ENCODE data around the gene CPEB2. TPM values are rescaled to one million over a fixed set of nuclear protein-coding genes. Genes with fewer than 3 reads are reported as not detected.
A peak's percentile ranks its signal among the peaks of the same experiment; 100 is the strongest.

Gene CPEB2
- total and polyA plus RNA-seq, 5 donors from 2014 or later, result 0.94 to 27.5 (median 1.6) TPM

DNA sequence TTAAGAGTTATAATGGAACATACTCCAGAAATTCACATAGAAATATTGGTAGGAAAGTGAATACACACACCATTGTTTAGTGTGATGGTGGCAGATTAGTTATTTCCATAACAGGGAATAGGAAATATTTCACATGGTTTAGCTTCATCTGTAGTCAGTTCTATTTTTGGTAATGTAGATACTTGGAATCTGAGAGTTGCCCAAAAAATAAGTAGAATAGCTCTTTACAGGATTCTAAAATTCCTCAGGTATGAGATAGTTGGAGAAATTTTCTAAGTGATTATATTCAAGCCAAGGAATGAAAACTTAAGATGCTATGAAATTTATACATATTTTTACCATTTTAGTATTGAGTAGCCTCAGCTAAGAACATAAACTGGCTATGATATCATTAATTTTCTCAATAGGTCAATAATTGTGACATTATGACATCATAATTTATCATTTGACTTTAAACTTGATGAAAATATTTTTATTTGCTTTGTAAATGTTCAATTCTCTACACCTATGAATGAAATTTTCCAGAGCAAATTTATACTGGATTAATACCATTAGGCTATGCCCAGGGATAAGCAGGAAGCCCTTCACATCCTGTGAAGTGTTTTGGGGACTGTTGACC lies 35.8 kb downstream of the CPEB2 start:
- Mint-ChIP-seq H3K4me1 (peaks cover 10 to 49% (median 19%) of the 10 kb centered on the region in 4 donors), H3K9me3 (no peaks in the 10 kb centered on the region), H3K27ac (no peak overlapping the region), H3K27me3 (no peaks in the 10 kb centered on the region), H3K36me3 (peaks cover 36% of the 10 kb centered on the region), H3K4me3 (no peak overlapping the region)
- H3K4me3 ChIP-seq (ENCODE audit: low read depth, low read length), result no peak overlapping the region
- no peaks in the 10 kb centered on the region for H3K9me3 ChIP-seq (ENCODE audit: control insufficient read depth in 2 of 2, low read length in 2 of 2)
- no peak for DNase-seq
- no peaks in the 10 kb centered on the region for H3K27me3 ChIP-seq (ENCODE audit: control insufficient read depth, insufficient read depth, low read length)
- no peak overlapping the region for H3K27ac ChIP-seq (ENCODE audit: insufficient read depth, low read length, poor library complexity, severe bottlenecking)
- H3K36me3 ChIP-seq (ENCODE audit: control insufficient read depth, insufficient read depth, low read length), result peaks cover 26% of the 10 kb centered on the region
- no peak for ATAC-seq (ENCODE audit: low read depth in 2 of 2)
- H3K4me1 ChIP-seq (ENCODE audit: control insufficient read depth, insufficient read depth, low read length, poor library complexity, severe bottlenecking), result no peaks in the 10 kb centered on the region

DNA sequence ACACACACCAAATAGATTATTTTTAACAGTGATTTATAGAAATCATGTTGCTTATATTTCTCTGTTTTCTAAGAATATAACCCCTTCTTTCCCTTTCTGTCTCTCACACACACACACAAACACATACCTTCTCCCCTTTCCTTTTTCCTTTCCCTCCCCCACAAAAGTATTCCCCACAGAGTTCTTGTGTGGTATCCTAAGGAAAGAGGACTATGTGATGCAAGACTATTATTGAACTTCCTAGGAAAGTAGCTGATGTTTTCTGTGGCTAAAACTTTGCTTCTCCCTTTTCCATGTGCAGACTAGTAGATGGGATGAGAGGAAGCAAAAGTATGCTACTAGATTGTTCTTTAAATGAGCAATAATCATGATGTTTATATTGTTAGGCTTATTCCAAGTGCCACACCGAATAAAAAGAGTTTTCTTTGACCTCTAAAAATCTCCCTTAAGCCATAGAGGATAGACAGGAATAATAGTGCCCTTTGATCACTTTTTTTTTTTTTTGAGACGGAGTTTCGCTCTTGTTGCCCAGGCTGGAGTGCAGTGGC lies 38.7 kb downstream of the CPEB2 start:
- Histone ChIP-seq H3K27me3 (ENCODE audit: control insufficient read depth, insufficient read depth, low read length) (no peaks in the 10 kb centered on the region), H3K27ac (ENCODE audit: insufficient read depth, low read length, poor library complexity, severe bottlenecking) (no peak overlapping the region), H3K4me3 (ENCODE audit: low read depth, low read length) (no peak overlapping the region), H3K36me3 (ENCODE audit: control insufficient read depth, insufficient read depth, low read length) (peaks cover 12% of the 10 kb centered on the region), H3K4me1 (ENCODE audit: control insufficient read depth, insufficient read depth, low read length, poor library complexity, severe bottlenecking) (no peaks in the 10 kb centered on the region), H3K9me3 (ENCODE audit: control insufficient read depth in 2 of 2, low read length in 2 of 2) (no peaks in the 10 kb centered on the region)
- DNase-seq (no peak), ATAC-seq (ENCODE audit: low read depth in 2 of 2) (no peak)
- H3K4me3 Mint-ChIP-seq, result no peak overlapping the region
- no peaks in the 10 kb centered on the region for H3K9me3 Mint-ChIP-seq
- no peaks in the 10 kb centered on the region for H3K27me3 Mint-ChIP-seq
- peaks cover 3 to 37% (median 10%) of the 10 kb centered on the region in 4 donors for H3K4me1 Mint-ChIP-seq
- no peak overlapping the region for H3K27ac Mint-ChIP-seq
- H3K36me3 Mint-ChIP-seq, result peaks cover 17% of the 10 kb centered on the region

DNA sequence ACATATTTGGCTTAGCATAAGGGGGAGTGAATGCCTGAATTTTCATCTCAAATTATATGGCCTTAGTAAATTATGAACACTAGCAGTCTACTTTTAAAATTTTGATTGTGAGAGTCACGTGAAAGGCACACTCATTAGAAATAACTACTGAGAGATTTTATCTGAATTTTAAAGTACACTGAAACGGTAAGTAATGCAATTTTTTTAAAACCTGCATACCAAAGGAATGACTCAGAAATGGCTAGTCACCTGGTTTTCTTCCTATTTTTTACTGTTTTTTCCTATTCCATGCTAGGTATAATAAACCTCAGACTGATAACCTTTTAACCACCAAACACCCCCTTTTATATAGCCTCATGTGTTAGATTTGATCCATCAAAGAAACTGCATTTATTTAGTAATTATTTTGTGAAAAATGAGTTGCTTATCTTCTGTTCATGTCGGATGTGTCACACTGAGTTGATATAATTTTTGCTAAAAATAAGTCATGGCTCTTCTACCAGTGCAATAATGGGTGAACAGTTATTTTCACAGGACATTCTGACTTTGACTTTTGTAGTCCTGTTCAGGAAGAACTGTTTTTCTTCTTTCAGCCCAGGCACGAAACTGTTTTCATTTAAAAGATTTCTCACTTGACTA lies 40.4 kb downstream of the CPEB2 start:
- Mint-ChIP-seq H3K27ac (no peak overlapping the region), H3K4me3 (no peak overlapping the region), H3K4me1 (peaks cover 8 to 35% (median 14%) of the 10 kb centered on the region in 4 donors), H3K36me3 (peaks cover 24% of the 10 kb centered on the region), H3K9me3 (peaks cover 0 to 1% (median 0%) of the 10 kb centered on the region in 7 donors), H3K27me3 (no peaks in the 10 kb centered on the region)
- Histone ChIP-seq H3K9me3 (ENCODE audit: control insufficient read depth in 2 of 2, low read length in 2 of 2) (no peaks in the 10 kb centered on the region), H3K36me3 (ENCODE audit: control insufficient read depth, insufficient read depth, low read length) (peaks cover 8% of the 10 kb centered on the region), H3K4me1 (ENCODE audit: control insufficient read depth, insufficient read depth, low read length, poor library complexity, severe bottlenecking) (no peaks in the 10 kb centered on the region), H3K4me3 (ENCODE audit: low read depth, low read length) (no peak overlapping the region), H3K27me3 (ENCODE audit: control insufficient read depth, insufficient read depth, low read length) (no peaks in the 10 kb centered on the region), H3K27ac (ENCODE audit: insufficient read depth, low read length, poor library complexity, severe bottlenecking) (no peak overlapping the region)
- ATAC-seq (ENCODE audit: low read depth in 2 of 2), result no peak
- DNase-seq, result no peak

DNA sequence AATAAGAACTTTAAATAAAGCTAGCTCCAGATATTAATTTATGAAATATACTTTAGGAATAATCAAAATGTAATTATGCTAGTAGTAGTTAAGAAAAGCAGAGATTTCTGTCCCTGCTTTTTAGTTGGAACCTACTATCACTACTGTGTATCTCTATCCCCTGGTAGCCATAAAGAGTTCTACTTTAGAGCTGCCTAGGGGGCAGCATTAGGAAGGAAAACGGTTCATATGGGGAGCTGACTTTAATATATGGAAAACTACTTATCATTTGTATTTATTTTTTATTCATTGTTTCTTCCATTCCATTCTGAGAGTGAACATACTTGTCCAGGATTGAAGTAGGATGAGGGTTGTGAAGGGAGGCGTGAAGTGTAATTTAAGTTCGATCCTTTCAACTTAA lies 40.9 kb downstream of the CPEB2 start:
- Histone ChIP-seq H3K9me3 (ENCODE audit: control insufficient read depth in 2 of 2, low read length in 2 of 2) (no peaks in the 10 kb centered on the region), H3K36me3 (ENCODE audit: control insufficient read depth, insufficient read depth, low read length) (peaks cover 8% of the 10 kb centered on the region), H3K27me3 (ENCODE audit: control insufficient read depth, insufficient read depth, low read length) (no peaks in the 10 kb centered on the region), H3K27ac (ENCODE audit: insufficient read depth, low read length, poor library complexity, severe bottlenecking) (no peak overlapping the region), H3K4me3 (ENCODE audit: low read depth, low read length) (no peak overlapping the region), H3K4me1 (ENCODE audit: control insufficient read depth, insufficient read depth, low read length, poor library complexity, severe bottlenecking) (no peaks in the 10 kb centered on the region)
- Mint-ChIP-seq H3K27ac (no peak overlapping the region), H3K4me3 (no peak overlapping the region), H3K9me3 (peaks cover 0 to 1% (median 0%) of the 10 kb centered on the region in 7 donors), H3K27me3 (no peaks in the 10 kb centered on the region), H3K36me3 (peaks cover 24% of the 10 kb centered on the region), H3K4me1 (peaks cover 8 to 35% (median 14%) of the 10 kb centered on the region in 4 donors)
- DNase-seq, result no peak
- ATAC-seq (ENCODE audit: low read depth in 2 of 2), result no peak

DNA sequence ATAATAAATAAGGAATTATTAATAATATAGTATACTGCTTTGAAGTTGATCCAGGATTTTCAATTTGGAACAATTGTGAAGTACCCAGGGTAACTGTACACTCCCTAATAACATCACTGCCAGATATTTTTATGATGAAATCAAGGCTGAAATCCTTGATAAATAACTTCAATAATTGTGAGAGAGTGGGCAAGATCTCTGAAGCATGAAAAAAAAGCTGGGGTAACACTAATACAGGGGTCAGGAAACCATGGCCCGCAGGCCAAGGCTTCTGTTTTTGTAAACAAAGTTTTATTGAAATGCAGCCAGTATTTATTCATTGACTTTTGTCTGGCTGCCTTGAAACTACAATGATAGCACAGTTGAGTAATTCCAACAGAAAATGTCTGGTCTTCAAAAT lies 41.6 kb downstream of the CPEB2 start:
- H3K9me3 ChIP-seq (ENCODE audit: control insufficient read depth in 2 of 2, low read length in 2 of 2), result no peaks in the 10 kb centered on the region
- H3K27ac ChIP-seq (ENCODE audit: insufficient read depth, low read length, poor library complexity, severe bottlenecking), result no peak overlapping the region
- no peak overlapping the region for H3K27ac Mint-ChIP-seq
- H3K4me3 Mint-ChIP-seq, result no peak overlapping the region
- no peak for ATAC-seq (ENCODE audit: low read depth in 2 of 2)
- H3K36me3 ChIP-seq (ENCODE audit: control insufficient read depth, insufficient read depth, low read length), result peaks cover 8% of the 10 kb centered on the region
- no peak overlapping the region for H3K4me3 ChIP-seq (ENCODE audit: low read depth, low read length)
- H3K27me3 Mint-ChIP-seq, result no peaks in the 10 kb centered on the region
- no peak for DNase-seq
- peaks cover 0 to 1% (median 0%) of the 10 kb centered on the region in 7 donors for H3K9me3 Mint-ChIP-seq
- H3K27me3 ChIP-seq (ENCODE audit: control insufficient read depth, insufficient read depth, low read length), result no peaks in the 10 kb centered on the region
- H3K4me1 Mint-ChIP-seq, result peaks cover 6 to 33% (median 16%) of the 10 kb centered on the region in 4 donors
- H3K36me3 Mint-ChIP-seq, result peaks cover 21% of the 10 kb centered on the region
- H3K4me1 ChIP-seq (ENCODE audit: control insufficient read depth, insufficient read depth, low read length, poor library complexity, severe bottlenecking), result no peaks in the 10 kb centered on the region

DNA sequence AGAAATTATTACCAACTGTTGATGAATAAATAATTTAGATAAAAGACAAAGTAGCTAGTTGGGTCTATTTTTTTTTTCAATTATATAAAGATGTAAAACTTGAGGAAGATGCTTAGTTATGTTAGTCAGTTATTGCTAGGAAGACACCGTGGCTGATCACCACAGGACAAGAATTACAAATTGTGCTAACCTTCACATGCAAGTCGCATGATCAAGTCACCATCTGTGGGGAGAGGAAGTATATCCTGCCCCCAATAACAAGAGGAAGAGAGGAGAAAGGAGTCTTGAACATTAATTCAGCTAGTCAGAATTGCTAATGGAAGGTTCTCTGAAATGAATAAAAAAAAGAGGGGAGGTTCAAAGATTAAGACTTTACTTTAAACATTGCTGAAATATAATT lies 52.3 kb downstream of the CPEB2 start:
- Mint-ChIP-seq H3K4me1 (peaks cover 9 to 18% (median 13%) of the 10 kb centered on the region in 4 donors), H3K9me3 (no peaks in the 10 kb centered on the region), H3K27ac (no peak overlapping the region), H3K4me3 (no peak overlapping the region), H3K36me3 (peaks cover 32% of the 10 kb centered on the region), H3K27me3 (no peaks in the 10 kb centered on the region)
- Histone ChIP-seq H3K4me3 (ENCODE audit: low read depth, low read length) (no peak overlapping the region), H3K4me1 (ENCODE audit: control insufficient read depth, insufficient read depth, low read length, poor library complexity, severe bottlenecking) (no peaks in the 10 kb centered on the region), H3K27ac (ENCODE audit: insufficient read depth, low read length, poor library complexity, severe bottlenecking) (no peak overlapping the region), H3K9me3 (ENCODE audit: control insufficient read depth in 2 of 2, low read length in 2 of 2) (no peaks in the 10 kb centered on the region), H3K27me3 (ENCODE audit: control insufficient read depth, insufficient read depth, low read length) (no peaks in the 10 kb centered on the region), H3K36me3 (ENCODE audit: control insufficient read depth, insufficient read depth, low read length) (peaks cover 64% of the 10 kb centered on the region)
- ATAC-seq (ENCODE audit: low read depth in 2 of 2) (no peak), DNase-seq (peak in 1 of 3 donors; percentile 42)

DNA sequence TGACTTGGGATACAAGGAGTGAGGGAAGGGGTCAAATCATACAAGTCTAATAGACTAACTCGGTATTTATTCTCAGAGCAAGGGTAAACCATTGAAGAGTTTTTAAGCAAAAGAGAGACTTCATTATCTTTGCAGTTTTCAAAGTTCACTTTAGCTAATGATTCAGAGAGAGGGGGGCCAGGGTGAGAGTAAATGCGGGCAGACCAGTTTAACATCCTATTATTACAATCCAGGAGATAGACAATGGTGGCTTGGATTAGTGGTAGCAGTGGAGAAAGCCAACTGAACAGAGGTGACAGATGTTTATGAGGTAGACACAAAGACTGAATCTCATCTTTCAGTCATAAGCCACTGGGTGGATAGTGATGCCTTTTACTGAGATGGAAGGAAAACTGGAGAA lies 57.9 kb downstream of the CPEB2 start:
- Histone ChIP-seq H3K27me3 (ENCODE audit: control insufficient read depth, insufficient read depth, low read length) (no peaks in the 10 kb centered on the region), H3K9me3 (ENCODE audit: control insufficient read depth in 2 of 2, low read length in 2 of 2) (no peaks in the 10 kb centered on the region), H3K36me3 (ENCODE audit: control insufficient read depth, insufficient read depth, low read length) (peaks cover 79% of the 10 kb centered on the region), H3K4me1 (ENCODE audit: control insufficient read depth, insufficient read depth, low read length, poor library complexity, severe bottlenecking) (no peaks in the 10 kb centered on the region), H3K27ac (ENCODE audit: insufficient read depth, low read length, poor library complexity, severe bottlenecking) (no peak overlapping the region), H3K4me3 (ENCODE audit: low read depth, low read length) (no peak overlapping the region)
- peaks cover under 1 to 5% (median 4%) of the 10 kb centered on the region in 4 donors for H3K4me1 Mint-ChIP-seq
- DNase-seq (no peak), ATAC-seq (ENCODE audit: low read depth in 2 of 2) (no peak)
- peaks cover 25% of the 10 kb centered on the region for H3K36me3 Mint-ChIP-seq
- no peaks in the 10 kb centered on the region for H3K27me3 Mint-ChIP-seq
- no peaks in the 10 kb centered on the region for H3K9me3 Mint-ChIP-seq
- H3K27ac Mint-ChIP-seq, result no peak overlapping the region
- H3K4me3 Mint-ChIP-seq, result no peak overlapping the region
